ENCODE measurements around the gene BAG1. TPM values are rescaled to one million over a fixed set of nuclear protein-coding genes. Genes with fewer than 3 reads are reported as not detected.

BAG1 gene
- total and polyA plus RNA-seq, 2 of the 13 experiments (the other 11 are each of a cell fraction or from before 2014, with no cell fraction given), result 23.1 to 59.5 TPM

DNA sequence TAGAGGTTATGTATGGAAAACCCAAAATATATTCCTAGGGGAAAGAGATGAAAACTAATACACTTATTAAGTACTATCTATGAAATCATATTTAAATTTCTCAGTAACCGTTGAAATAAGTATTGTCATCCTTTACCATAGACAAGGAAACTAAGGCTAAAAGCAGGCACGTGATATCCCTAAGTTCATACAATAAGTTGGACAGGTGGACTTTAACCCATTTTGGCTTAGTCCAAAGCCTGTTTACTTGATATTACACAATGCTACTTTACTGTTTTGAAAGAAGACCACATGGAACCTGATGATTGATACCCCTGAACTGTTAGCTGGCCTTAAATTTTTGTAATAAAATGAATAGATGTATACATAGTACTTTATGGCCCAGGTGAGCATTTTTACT lies 29.3 kb upstream of the BAG1 start (continued):
- TF ChIP-seq ZNF83 (CRISPR knock-in tag; IDR thresholded peaks at IDR 0.05; ENCODE audit: borderline replicate concordance) (no peak), TMF1 (CRISPR knock-in tag; IDR thresholded peaks at IDR 0.05; ENCODE audit: low read depth) (no peak), ZSCAN20 (CRISPR knock-in tag; IDR thresholded peaks at IDR 0.05; ENCODE audit: borderline replicate concordance) (no peak), KDM1A (CRISPR knock-in tag; IDR thresholded peaks at IDR 0.05) (no peak), ZNF510 (CRISPR knock-in tag; IDR thresholded peaks at IDR 0.05; ENCODE audit: low read depth) (no peak), FOXJ3 (CRISPR knock-in tag; IDR thresholded peaks at IDR 0.05; ENCODE audit: borderline replicate concordance) (peak; percentile 71; the same call in 1 of the 2 replicates), FOXM1 (CRISPR knock-in tag; IDR thresholded peaks at IDR 0.05) (no peak), IRF2 (CRISPR knock-in tag; IDR thresholded peaks at IDR 0.05) (0 out of 2 replicates have a peak, but pooled peaks have one; percentile 35), TEAD2 (CRISPR knock-in tag; IDR thresholded peaks at IDR 0.05) (no peak), FOXP1 (IDR thresholded peaks at IDR 0.05) (0 out of 2 replicates have a peak, but pooled peaks have one; percentile 18), FOXP1 (CRISPR knock-in tag; IDR thresholded peaks at IDR 0.05) (peak; percentile 80), RBFOX2 (IDR thresholded peaks at IDR 0.05; ENCODE audit: low read depth, low read length) (no peak), NCOA2 (CRISPR knock-in tag; IDR thresholded peaks at IDR 0.05) (peak; percentile 55), SAP130 (CRISPR knock-in tag; IDR thresholded peaks at IDR 0.05; ENCODE audit: low read depth) (peak; percentile 84), ZNF256 (CRISPR knock-in tag; conservative IDR thresholded peaks at IDR 0.05) (no peak), ZFP41 (CRISPR knock-in tag; IDR thresholded peaks at IDR 0.05; ENCODE audit: borderline replicate concordance) (no peak), NFYC (CRISPR knock-in tag; IDR thresholded peaks at IDR 0.05) (no peak), NFKBIZ (CRISPR knock-in tag; IDR thresholded peaks at IDR 0.05) (peak; percentile 71; the same call in 1 of the 2 replicates), ZNF747 (CRISPR knock-in tag; IDR thresholded peaks at IDR 0.05; ENCODE audit: borderline replicate concordance) (no peak), ZNF33A (CRISPR knock-in tag; IDR thresholded peaks at IDR 0.05; ENCODE audit: borderline replicate concordance) (no peak)
- TF ChIP-seq, protein P1, sequence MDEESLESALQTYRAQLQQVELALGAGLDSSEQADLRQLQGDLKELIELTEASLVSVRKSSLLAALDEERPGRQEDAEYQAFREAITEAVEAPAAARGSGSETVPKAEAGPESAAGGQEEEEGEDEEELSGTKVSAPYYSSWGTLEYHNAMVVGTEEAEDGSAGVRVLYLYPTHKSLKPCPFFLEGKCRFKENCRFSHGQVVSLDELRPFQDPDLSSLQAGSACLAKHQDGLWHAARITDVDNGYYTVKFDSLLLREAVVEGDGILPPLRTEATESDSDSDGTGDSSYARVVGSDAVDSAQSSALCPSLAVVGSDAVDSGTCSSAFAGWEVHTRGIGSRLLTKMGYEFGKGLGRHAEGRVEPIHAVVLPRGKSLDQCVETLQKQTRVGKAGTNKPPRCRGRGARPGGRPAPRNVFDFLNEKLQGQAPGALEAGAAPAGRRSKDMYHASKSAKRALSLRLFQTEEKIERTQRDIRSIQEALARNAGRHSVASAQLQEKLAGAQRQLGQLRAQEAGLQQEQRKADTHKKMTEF (CRISPR knock-in tag; IDR thresholded peaks at IDR 0.05), result peak; percentile 63; the same call in 1 of the 2 replicates
- TF ChIP-seq, protein P2, sequence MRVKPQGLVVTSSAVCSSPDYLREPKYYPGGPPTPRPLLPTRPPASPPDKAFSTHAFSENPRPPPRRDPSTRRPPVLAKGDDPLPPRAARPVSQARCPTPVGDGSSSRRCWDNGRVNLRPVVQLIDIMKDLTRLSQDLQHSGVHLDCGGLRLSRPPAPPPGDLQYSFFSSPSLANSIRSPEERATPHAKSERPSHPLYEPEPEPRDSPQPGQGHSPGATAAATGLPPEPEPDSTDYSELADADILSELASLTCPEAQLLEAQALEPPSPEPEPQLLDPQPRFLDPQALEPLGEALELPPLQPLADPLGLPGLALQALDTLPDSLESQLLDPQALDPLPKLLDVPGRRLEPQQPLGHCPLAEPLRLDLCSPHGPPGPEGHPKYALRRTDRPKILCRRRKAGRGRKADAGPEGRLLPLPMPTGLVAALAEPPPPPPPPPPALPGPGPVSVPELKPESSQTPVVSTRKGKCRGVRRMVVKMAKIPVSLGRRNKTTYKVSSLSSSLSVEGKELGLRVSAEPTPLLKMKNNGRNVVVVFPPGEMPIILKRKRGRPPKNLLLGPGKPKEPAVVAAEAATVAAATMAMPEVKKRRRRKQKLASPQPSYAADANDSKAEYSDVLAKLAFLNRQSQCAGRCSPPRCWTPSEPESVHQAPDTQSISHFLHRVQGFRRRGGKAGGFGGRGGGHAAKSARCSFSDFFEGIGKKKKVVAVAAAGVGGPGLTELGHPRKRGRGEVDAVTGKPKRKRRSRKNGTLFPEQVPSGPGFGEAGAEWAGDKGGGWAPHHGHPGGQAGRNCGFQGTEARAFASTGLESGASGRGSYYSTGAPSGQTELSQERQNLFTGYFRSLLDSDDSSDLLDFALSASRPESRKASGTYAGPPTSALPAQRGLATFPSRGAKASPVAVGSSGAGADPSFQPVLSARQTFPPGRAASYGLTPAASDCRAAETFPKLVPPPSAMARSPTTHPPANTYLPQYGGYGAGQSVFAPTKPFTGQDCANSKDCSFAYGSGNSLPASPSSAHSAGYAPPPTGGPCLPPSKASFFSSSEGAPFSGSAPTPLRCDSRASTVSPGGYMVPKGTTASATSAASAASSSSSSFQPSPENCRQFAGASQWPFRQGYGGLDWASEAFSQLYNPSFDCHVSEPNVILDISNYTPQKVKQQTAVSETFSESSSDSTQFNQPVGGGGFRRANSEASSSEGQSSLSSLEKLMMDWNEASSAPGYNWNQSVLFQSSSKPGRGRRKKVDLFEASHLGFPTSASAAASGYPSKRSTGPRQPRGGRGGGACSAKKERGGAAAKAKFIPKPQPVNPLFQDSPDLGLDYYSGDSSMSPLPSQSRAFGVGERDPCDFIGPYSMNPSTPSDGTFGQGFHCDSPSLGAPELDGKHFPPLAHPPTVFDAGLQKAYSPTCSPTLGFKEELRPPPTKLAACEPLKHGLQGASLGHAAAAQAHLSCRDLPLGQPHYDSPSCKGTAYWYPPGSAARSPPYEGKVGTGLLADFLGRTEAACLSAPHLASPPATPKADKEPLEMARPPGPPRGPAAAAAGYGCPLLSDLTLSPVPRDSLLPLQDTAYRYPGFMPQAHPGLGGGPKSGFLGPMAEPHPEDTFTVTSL (CRISPR knock-in tag; IDR thresholded peaks at IDR 0.05; ENCODE audit: borderline replicate concordance), result peak; percentile 43; the same call in 1 of the 2 replicates
- TF ChIP-seq, protein P3, sequence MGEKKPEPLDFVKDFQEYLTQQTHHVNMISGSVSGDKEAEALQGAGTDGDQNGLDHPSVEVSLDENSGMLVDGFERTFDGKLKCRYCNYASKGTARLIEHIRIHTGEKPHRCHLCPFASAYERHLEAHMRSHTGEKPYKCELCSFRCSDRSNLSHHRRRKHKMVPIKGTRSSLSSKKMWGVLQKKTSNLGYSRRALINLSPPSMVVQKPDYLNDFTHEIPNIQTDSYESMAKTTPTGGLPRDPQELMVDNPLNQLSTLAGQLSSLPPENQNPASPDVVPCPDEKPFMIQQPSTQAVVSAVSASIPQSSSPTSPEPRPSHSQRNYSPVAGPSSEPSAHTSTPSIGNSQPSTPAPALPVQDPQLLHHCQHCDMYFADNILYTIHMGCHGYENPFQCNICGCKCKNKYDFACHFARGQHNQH (CRISPR knock-in tag; IDR thresholded peaks at IDR 0.05), result no peak
- TF ChIP-seq, protein P4, sequence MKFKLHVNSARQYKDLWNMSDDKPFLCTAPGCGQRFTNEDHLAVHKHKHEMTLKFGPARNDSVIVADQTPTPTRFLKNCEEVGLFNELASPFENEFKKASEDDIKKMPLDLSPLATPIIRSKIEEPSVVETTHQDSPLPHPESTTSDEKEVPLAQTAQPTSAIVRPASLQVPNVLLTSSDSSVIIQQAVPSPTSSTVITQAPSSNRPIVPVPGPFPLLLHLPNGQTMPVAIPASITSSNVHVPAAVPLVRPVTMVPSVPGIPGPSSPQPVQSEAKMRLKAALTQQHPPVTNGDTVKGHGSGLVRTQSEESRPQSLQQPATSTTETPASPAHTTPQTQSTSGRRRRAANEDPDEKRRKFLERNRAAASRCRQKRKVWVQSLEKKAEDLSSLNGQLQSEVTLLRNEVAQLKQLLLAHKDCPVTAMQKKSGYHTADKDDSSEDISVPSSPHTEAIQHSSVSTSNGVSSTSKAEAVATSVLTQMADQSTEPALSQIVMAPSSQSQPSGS (CRISPR knock-in tag; IDR thresholded peaks at IDR 0.05), result peak; percentile 28; the same call in 1 of the 2 replicates

Data from HepG2 (cell line).